Activated naive CD4-positive, alpha-beta T cell treated with anti-CD3 and anti-CD28 coated beads, Interleukin-2, amount 50 U/mL, for 72 hours (primary cell): ENCODE results near the gene CUEDC1. TPM values are rescaled to one million over a fixed set of nuclear protein-coding genes. Genes with fewer than 3 reads are reported as not detected.

Experiments
- ATAC-seq, 2 donors: fragments of 150-1000 bp; cut with Tn5 transposase; 2 replicates each; pipeline ENCODE4 v1.10.0; 2021; ENCODE audit warnings: mild to moderate bottlenecking in 2 of 2, moderate library complexity in 2 of 2
- DNase-seq, 2 donors: peaks; one replicate each; pipeline ENCODE4 v3.0.0; 2021 to 2022; ENCODE audit warnings: low spot score in 2 of 2
- H3K27ac Mint-ChIP-seq, 2 donors: one replicate each; pipeline ENCODE4 v1.8.0; 2022; ENCODE audit warnings: mild to moderate bottlenecking in 2 of 2, mixed read lengths in 2 of 2
- H3K36me3 Mint-ChIP-seq, 2 donors: one replicate each; pipeline ENCODE4 v1.8.0; 2022; ENCODE audit warnings: mixed read lengths in 2 of 2
- H3K9me3 Mint-ChIP-seq, 2 donors: one replicate each; pipeline ENCODE4 v1.8.0; 2022; ENCODE audit warnings: mixed read lengths in 2 of 2
- total RNA-seq, 2 donors: library from RNA; stranded (reverse); gene quantifications; one replicate each; pipeline ENCODE4 v1.2.3, GENCODE V29; 2022

CUEDC1 gene
- total RNA-seq, 2 donors from 2014 or later: 0.84 TPM; not detected in 1

GRCh38 chr17:57834146-57834741 lies 121.0 kb downstream of the CUEDC1 start:
- no peaks in the 10 kb centered on the region for H3K9me3 Mint-ChIP-seq
- H3K27ac Mint-ChIP-seq: no peak overlapping the region
- ATAC-seq: peak; percentile 37 to 60
- no peaks in the 10 kb centered on the region for H3K36me3 Mint-ChIP-seq
- peak in 1 of 2 donors; percentile 53 for DNase-seq

DNA sequence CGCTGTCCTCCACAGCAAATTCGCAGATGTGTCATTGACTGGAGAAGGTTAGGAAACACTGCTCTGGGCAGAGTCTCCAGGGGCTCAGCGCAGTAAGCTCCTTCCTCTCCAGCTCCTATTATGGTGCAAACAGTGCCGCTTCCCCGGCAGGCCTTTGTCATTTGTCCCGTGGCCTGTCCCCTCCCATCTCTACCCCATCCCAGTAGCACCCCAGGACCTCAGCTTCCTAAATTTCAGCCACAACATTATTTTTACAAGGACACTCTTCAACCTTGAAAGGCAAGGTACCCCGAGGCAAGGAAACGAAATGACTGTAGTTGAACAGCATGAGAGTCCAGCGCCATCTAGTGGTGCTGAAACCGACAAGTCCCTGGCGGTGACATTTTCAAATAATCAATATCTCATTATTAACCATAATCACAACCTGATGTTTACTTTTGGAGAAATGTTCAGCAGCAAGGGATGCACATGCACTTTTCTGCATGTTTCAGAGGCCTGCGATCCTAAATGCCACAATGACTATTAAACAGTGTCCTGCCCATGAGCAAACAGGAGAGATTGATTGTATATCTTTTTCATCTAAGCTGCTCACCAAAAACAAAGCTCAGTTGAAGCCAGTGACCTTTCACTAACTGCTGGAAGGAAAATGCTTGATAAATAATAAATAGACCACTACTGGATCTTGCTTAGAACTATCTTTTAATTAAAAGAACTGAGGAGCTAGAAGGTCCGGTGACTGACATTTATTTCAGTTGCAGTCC lies 121.9 kb downstream of the CUEDC1 start:
- peak; percentile 63 to 71 for DNase-seq
- Mint-ChIP-seq H3K27ac (no peak overlapping the region), H3K9me3 (no peaks in the 10 kb centered on the region), H3K36me3 (no peaks in the 10 kb centered on the region)
- ATAC-seq: peak; percentile 77 to 82

DNA sequence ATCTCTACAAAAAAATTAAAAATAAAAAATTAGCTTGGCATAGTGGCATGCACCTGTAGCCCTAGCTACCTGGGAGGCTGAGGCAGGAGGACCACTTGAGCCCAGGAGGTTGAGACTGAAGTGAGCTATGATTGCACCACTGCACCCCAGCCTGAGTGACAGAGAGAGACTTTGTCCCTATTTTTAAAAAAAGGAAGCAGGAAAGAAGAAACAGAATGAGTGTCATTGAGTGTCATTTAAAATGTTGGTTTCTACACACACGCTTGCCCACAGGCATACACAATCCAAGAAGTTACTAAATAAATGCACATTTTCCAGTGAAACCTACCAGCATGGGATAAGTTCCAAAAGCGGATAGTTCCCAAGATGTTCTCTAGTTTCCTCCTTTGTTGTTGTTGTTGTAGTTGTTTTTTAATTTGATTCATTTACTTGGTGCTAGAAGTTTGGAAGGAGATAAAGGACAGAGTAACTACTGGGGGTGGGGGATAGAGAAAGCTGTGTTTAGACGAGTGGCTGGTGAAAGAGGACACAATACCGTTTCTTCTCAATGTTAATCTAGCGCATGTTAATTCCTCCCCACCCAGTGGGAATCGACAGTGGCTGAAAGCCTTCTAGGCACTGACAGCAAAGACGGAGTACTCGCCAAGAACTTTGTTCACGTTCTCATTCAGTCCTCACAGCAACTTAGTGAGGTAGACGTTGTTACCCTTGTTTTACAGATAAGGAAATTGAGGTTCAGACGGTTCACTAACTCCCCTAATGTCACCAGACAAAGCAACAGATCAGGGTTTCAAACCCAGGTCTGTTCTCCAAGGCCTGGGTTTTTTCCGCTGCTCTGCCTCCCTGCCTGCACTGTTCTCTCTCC lies 122.7 kb downstream of the CUEDC1 start:
- no peak overlapping the region for H3K27ac Mint-ChIP-seq
- no peaks in the 10 kb centered on the region for H3K36me3 Mint-ChIP-seq
- no peaks in the 10 kb centered on the region for H3K9me3 Mint-ChIP-seq
- ATAC-seq (no peak), DNase-seq (peak in 1 of 2 donors; percentile 18)

- DNase-seq: no peak
- ATAC-seq: no peak
- H3K9me3 Mint-ChIP-seq: no peaks in the 10 kb centered on the region
- no peaks in the 10 kb centered on the region for H3K36me3 Mint-ChIP-seq
- no peak overlapping the region for H3K27ac Mint-ChIP-seq
These were observed 124.3 kb downstream of the CUEDC1 start for GRCh38 chr17:57830880-57831279.

GRCh38 chr17:57823469-57824401 lies 131.5 kb downstream of the CUEDC1 start:
- ATAC-seq (no peak), DNase-seq (no peak)
- no peak overlapping the region for H3K27ac Mint-ChIP-seq
- no peaks in the 10 kb centered on the region for H3K9me3 Mint-ChIP-seq
- H3K36me3 Mint-ChIP-seq: no peaks in the 10 kb centered on the region

GRCh38 chr17:57819867-57820266 lies 135.3 kb downstream of the CUEDC1 start:
- DNase-seq: no peak
- H3K27ac Mint-ChIP-seq: no peak overlapping the region
- ATAC-seq: no peak
- no peaks in the 10 kb centered on the region for H3K9me3 Mint-ChIP-seq
- H3K36me3 Mint-ChIP-seq: no peaks in the 10 kb centered on the region

DNA sequence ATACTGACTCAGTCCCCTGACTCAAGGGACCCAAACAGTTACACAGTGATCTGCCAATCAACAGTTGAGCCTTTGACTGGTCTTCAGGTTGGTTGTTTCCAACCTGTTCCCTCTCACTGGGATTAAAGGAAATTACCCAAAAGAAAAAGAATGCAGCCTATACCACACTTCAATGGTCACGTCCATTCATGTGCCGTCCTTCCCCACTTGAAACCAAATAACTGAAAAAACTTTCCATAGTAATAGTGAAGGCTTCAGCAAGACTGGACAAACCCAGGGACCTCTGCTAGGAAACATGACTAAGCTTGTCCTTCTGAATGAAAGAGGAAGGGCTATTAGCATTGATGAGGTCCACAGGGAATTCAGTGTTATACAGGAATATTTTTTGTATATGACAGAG lies 135.9 kb downstream of the CUEDC1 start:
- no peak overlapping the region for H3K27ac Mint-ChIP-seq
- no peak for DNase-seq
- no peaks in the 10 kb centered on the region for H3K36me3 Mint-ChIP-seq
- no peak for ATAC-seq
- H3K9me3 Mint-ChIP-seq: no peaks in the 10 kb centered on the region

DNA sequence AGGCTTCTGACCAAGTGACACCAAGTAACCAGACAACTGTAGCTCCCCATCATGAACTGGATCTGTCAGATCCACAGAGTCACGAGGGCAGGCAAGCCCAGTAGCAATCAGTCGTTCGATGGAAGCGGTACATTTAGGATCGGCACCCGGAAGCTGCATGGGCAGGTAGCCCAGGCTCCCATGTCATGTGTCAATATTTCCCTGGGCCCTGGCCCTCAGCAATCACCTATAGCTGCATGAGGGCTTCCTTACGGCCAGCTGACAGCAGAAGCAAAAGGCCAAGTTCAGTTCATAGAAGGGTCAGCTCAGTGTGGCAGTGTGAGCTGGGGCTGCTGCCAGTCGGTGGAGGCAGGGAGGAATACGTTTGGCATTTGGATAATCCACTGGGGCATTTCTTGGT lies 137.1 kb downstream of the CUEDC1 start:
- Mint-ChIP-seq H3K9me3 (no peaks in the 10 kb centered on the region), H3K27ac (no peak overlapping the region), H3K36me3 (no peaks in the 10 kb centered on the region)
- ATAC-seq: no peak
- no peak for DNase-seq

DNA sequence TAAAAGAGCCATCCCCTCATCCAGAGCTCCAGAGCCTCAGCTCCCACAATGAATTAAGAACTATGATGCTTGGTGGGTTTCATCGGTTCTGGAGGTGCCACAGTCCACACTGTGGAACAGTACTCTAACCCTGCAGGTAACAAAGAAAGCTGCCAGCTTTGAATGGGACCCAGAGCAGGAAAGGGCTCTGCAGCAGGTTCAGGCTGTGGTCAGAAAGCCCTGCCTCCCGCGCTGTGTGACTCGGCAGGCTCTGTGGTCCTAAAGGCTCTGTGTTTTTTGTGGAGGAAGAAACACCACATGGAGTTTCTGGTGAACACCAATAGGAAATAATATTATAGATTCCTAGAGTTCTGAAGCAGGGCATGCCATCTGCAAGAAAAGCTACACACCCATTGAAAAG lies 137.9 kb downstream of the CUEDC1 start:
- H3K27ac Mint-ChIP-seq: no peak overlapping the region
- ATAC-seq: no peak
- H3K36me3 Mint-ChIP-seq: no peaks in the 10 kb centered on the region
- no peak for DNase-seq
- H3K9me3 Mint-ChIP-seq: no peaks in the 10 kb centered on the region

GRCh38 chr17:57814421-57814820 lies 140.8 kb downstream of the CUEDC1 start:
- no peaks in the 10 kb centered on the region for H3K36me3 Mint-ChIP-seq
- no peaks in the 10 kb centered on the region for H3K9me3 Mint-ChIP-seq
- ATAC-seq (no peak), DNase-seq (no peak)
- no peak overlapping the region for H3K27ac Mint-ChIP-seq

GRCh38 chr17:57811638-57812280 lies 143.5 kb downstream of the CUEDC1 start:
- Mint-ChIP-seq H3K27ac (no peak overlapping the region), H3K36me3 (no peaks in the 10 kb centered on the region), H3K9me3 (no peaks in the 10 kb centered on the region)
- no peak for DNase-seq
- ATAC-seq: no peak

Other genes starting within 250 kb of the CUEDC1 start
- gene CCDC182, start 210.1 kb downstream of the CUEDC1 start, total RNA-seq: not detected
- gene MRPS23, start 105.4 kb downstream of the CUEDC1 start, total RNA-seq: 10 to 100 TPM; 43.1 to 57.7 TPM
- 10 to 100 TPM; 23.1 to 31.3 TPM for gene VEZF1, start 32.8 kb upstream of the CUEDC1 start, total RNA-seq
- gene SRSF1, start 51.8 kb upstream of the CUEDC1 start, total RNA-seq: 100 to 1,000 TPM; 188 to 351 TPM
- 10 to 100 TPM; 24.3 to 25.5 TPM for gene DYNLL2, start 128.0 kb upstream of the CUEDC1 start, total RNA-seq
- gene OR4D1, start 193.0 kb upstream of the CUEDC1 start, total RNA-seq: under 1 TPM; 0.18 to 0.30 TPM
- not detected for gene OR4D2, start 211.6 kb upstream of the CUEDC1 start, total RNA-seq
- not detected for gene EPX, start 237.3 kb upstream of the CUEDC1 start, total RNA-seq